ENCODE results near the gene ACP2. TPM values are rescaled to one million over a fixed set of nuclear protein-coding genes. Genes with fewer than 3 reads are reported as not detected.

Gene ACP2
- total RNA-seq, 1 experiment from 2014 or later = 18.7 TPM

- Mint-ChIP-seq H3K27me3 (ENCODE audit: low read depth) (no peaks in the 10 kb centered on the region), H3K4me3 (peak overlapping the region; percentile 16), H3K4me1 (peaks cover 24% of the 10 kb centered on the region), H3K36me3 (no peaks in the 10 kb centered on the region), H3K9me3 (no peaks in the 10 kb centered on the region), H3K27ac (peak overlapping the region; percentile 78)
- CTCF ChIA-PET = interaction anchor here (0.6 to 6.0 kb wide), 49 partner anchors 9 to 516 kb away, joined by 3 to 120 read pairs (median 5); partner anchors contain the start of genes ACP2, ARFGAP2, DDB2 and MADD
- POLR2A ChIA-PET = interaction anchor here (0.6 to 3.6 kb wide), 11 partner anchors 9 to 168 kb away, joined by 3 to 44 read pairs (median 3); partner anchors contain the start of gene ACP2
- DNase-seq (ENCODE audit: low spot score) (peak; percentile 80), ATAC-seq (peak; percentile 78)
- TF ChIP-seq HMGA2 (CRISPR knock-in tag; IDR thresholded peaks at IDR 0.05) = no peak
- peak; percentile 38; the same call in 1 of the 2 replicates for TF ChIP-seq CTCF (IDR thresholded peaks at IDR 0.05)
- no peak for TF ChIP-seq CBFB (CRISPR knock-in tag; IDR thresholded peaks at IDR 0.05; ENCODE audit: low read depth)
- TF ChIP-seq PRDM15 (CRISPR knock-in tag; IDR thresholded peaks at IDR 0.05) = no peak
- TF ChIP-seq NR2C2 (CRISPR knock-in tag; IDR thresholded peaks at IDR 0.05) = no peak
- no peak for TF ChIP-seq AR (CRISPR knock-in tag; IDR thresholded peaks at IDR 0.05)
- TF ChIP-seq ZNF219 (CRISPR knock-in tag; IDR thresholded peaks at IDR 0.05; ENCODE audit: borderline replicate concordance) = no peak
- no peak for TF ChIP-seq JAZF1 (CRISPR knock-in tag; IDR thresholded peaks at IDR 0.05)
- TF ChIP-seq FOXP1 (CRISPR knock-in tag; IDR thresholded peaks at IDR 0.05; ENCODE audit: borderline replicate concordance) = peak; percentile 27; the same call in 1 of the 2 replicates
- no peak for TF ChIP-seq NR1H2 (CRISPR knock-in tag; IDR thresholded peaks at IDR 0.05)
- TF ChIP-seq OVOL2 (CRISPR knock-in tag; IDR thresholded peaks at IDR 0.05; ENCODE audit: borderline replicate concordance) = no peak
- no peak for TF ChIP-seq TCF7 (CRISPR knock-in tag; IDR thresholded peaks at IDR 0.05; ENCODE audit: low read depth)
- no peak for TF ChIP-seq ZBTB21 (CRISPR knock-in tag; IDR thresholded peaks at IDR 0.05; ENCODE audit: borderline replicate concordance)
- 0 out of 2 replicates have a peak, but pooled peaks have one; percentile 17 for TF ChIP-seq TEAD4 (CRISPR knock-in tag; IDR thresholded peaks at IDR 0.05)
- TF ChIP-seq USF2 (CRISPR knock-in tag; IDR thresholded peaks at IDR 0.05) = no peak
Measured at GRCh38 chr11:47259232-47259977, 10.8 kb upstream of the ACP2 start.
